ENCODE measurements around the gene SLC4A3. TPM values are rescaled to one million over a fixed set of nuclear protein-coding genes. Genes with fewer than 3 reads are reported as not detected.
A peak's percentile ranks its signal among the peaks of the same experiment; 100 is the strongest.

Gene SLC4A3
- polyA plus RNA-seq, 1 donor (not counting 4 experiments of a cell fraction or from before 2014, with no cell fraction given): 6.2 TPM

DNA sequence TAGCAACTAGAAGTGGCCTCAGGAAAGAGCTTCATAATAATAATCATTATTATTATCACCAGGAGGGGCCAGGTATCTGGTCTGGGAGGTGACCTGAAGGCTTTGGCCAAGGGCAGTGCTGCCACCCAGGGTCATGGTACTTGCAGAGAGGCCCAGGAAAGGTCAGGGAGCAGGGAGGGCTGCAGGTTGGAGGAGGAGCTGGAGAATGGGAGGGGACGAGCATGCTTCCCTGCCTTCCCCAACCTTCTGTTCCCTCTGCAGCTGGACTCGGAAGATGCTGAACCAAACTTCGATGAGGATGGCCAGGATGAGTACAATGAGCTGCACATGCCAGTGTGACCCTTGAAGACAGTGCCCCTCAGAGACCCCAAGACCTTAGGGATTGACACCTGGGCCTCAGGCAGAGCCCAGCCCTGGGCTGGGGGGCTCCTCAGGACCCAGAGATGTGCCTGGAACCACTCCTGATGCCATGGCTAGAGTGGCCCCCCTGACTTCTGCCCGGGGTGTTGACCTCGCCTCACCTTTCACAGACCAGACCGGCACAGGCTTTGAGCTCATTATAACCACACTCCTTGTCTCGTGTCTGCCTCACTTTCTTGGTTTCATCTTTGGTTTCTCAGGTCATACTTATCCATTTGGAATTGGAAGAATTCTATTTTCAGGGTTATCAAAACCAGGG, 14.1 kb downstream of the SLC4A3 start:
- dilution Hi-C loops (cut with MboI; ENCODE audit: extremely low pct_ligation_motif_present, low sequenced_read_pairs): no loop called here
- DNase-seq (ENCODE audit: low read depth, low spot score): no peak
- H3K36me3 ChIP-seq (ENCODE audit: control insufficient read depth in 2 of 2, extremely low read depth in 1 of 2, insufficient read depth in 2 of 2, low read length in 2 of 2): peaks cover 9 to 15% of the 10 kb centered on the region in 2 experiments

GRCh38 chr2:219642069-219642454, 14.6 kb downstream of the SLC4A3 start:
- dilution Hi-C loops (cut with MboI; ENCODE audit: extremely low pct_ligation_motif_present, low sequenced_read_pairs): no loop called here
- TF ChIP-seq CTCF (optimal IDR thresholded peaks at IDR 0.05 in 1 of 3, IDR thresholded peaks at IDR 0.05 in 1 of 3, conservative IDR thresholded peaks at IDR 0.05 in 1 of 3; ENCODE audit: extremely low read depth in 1 of 3, insufficient read depth in 2 of 3, low read length in 3 of 3): no peak
- TF ChIP-seq EZH2 (IDR thresholded peaks at IDR 0.05; ENCODE audit: low read length): no peak
- Histone ChIP-seq H3K36me3 (ENCODE audit: control insufficient read depth in 2 of 2, extremely low read depth in 1 of 2, insufficient read depth in 2 of 2, low read length in 2 of 2) (peaks cover 7 to 13% of the 10 kb centered on the region in 2 experiments), H3K4me2 (ENCODE audit: control insufficient read depth, extremely low read depth, insufficient read depth, low read depth, low read length) (no peak overlapping the region), H3K4me1 (ENCODE audit: control insufficient read depth, extremely low read depth, insufficient read depth, low read length) (peaks cover 20% of the 10 kb centered on the region), H3K9ac (ENCODE audit: control insufficient read depth, extremely low read depth, insufficient read depth, low read length) (no peak overlapping the region), H3K9me1 (ENCODE audit: control insufficient read depth, extremely low read depth, insufficient read depth, low read length) (no peaks in the 10 kb centered on the region), H3K4me3 (ENCODE audit: control insufficient read depth in 2 of 3, extremely low read depth in 1 of 3, insufficient read depth in 2 of 3, low read depth in 1 of 3, low read length in 3 of 3) (no peak overlapping the region), H4K20me1 (ENCODE audit: control insufficient read depth, extremely low read depth, insufficient read depth, low read length) (no peaks in the 10 kb centered on the region), H2AFZ (ENCODE audit: control insufficient read depth, low read length) (no peak overlapping the region), H3K79me2 (ENCODE audit: control insufficient read depth, insufficient read depth, low read length) (no peaks in the 10 kb centered on the region), H3K27me3 (ENCODE audit: control insufficient read depth, extremely low read depth, insufficient read depth, low read length) (no peaks in the 10 kb centered on the region), H3K27ac (ENCODE audit: control insufficient read depth, insufficient read depth, low read length) (no peak overlapping the region), H3K9me3 (ENCODE audit: control insufficient read depth, low read depth, low read length) (no peaks in the 10 kb centered on the region)
- no peak for FAIRE-seq
- DNase-seq (ENCODE audit: low read depth, low spot score): no peak

More for the DNA sequence above, 14.1 kb downstream of the SLC4A3 start:
- Histone ChIP-seq H3K4me3 (ENCODE audit: control insufficient read depth in 2 of 3, extremely low read depth in 1 of 3, insufficient read depth in 2 of 3, low read depth in 1 of 3, low read length in 3 of 3) (no peak overlapping the region), H3K79me2 (ENCODE audit: control insufficient read depth, insufficient read depth, low read length) (no peaks in the 10 kb centered on the region), H3K4me2 (ENCODE audit: control insufficient read depth, extremely low read depth, insufficient read depth, low read depth, low read length) (no peak overlapping the region), H3K27me3 (ENCODE audit: control insufficient read depth, extremely low read depth, insufficient read depth, low read length) (no peaks in the 10 kb centered on the region), H3K9me3 (ENCODE audit: control insufficient read depth, low read depth, low read length) (no peaks in the 10 kb centered on the region), H3K9ac (ENCODE audit: control insufficient read depth, extremely low read depth, insufficient read depth, low read length) (no peak overlapping the region), H3K9me1 (ENCODE audit: control insufficient read depth, extremely low read depth, insufficient read depth, low read length) (no peaks in the 10 kb centered on the region), H3K4me1 (ENCODE audit: control insufficient read depth, extremely low read depth, insufficient read depth, low read length) (peaks cover 20% of the 10 kb centered on the region), H3K27ac (ENCODE audit: control insufficient read depth, insufficient read depth, low read length) (no peak overlapping the region), H2AFZ (ENCODE audit: control insufficient read depth, low read length) (no peak overlapping the region), H4K20me1 (ENCODE audit: control insufficient read depth, extremely low read depth, insufficient read depth, low read length) (no peaks in the 10 kb centered on the region)
- FAIRE-seq: peak; percentile 69
- no peak for TF ChIP-seq EZH2 (IDR thresholded peaks at IDR 0.05; ENCODE audit: low read length)
- no peak for TF ChIP-seq CTCF (optimal IDR thresholded peaks at IDR 0.05 in 1 of 3, IDR thresholded peaks at IDR 0.05 in 1 of 3, conservative IDR thresholded peaks at IDR 0.05 in 1 of 3; ENCODE audit: extremely low read depth in 1 of 3, insufficient read depth in 2 of 3, low read length in 3 of 3)
